Stimulated activated CD8-positive, alpha-beta memory T cell treated with anti-CD3 and anti-CD28 coated beads, Interleukin-7, amount 100 ng/mL, for 48 hours (primary cell): Measurements from ENCODE around the gene NEK11.
"Not testable (repeated sequence)": the region's sequence is repeated elsewhere in the genome, so short reads cannot be mapped to it uniquely, and the experiment has no call there.

ENCODE experiments used
- DNase-seq, 2 donors: peaks; one replicate each; pipeline ENCODE4 v3.0.0-alpha.2; 2020; ENCODE audit warnings: low read depth in 1 of 2; ENCODE audit errors: extremely low read depth in 1 of 2

NEK11 gene

GRCh38 chr3:131038326-131038725, 11.6 kb downstream of the NEK11 start:
- no peak for DNase-seq

- not testable (repeated sequence) for DNase-seq
Observed at GRCh38 chr3:131042271-131042985, 15.8 kb downstream of the NEK11 start.

GRCh38 chr3:131047582-131047981, 20.9 kb downstream of the NEK11 start:
- DNase-seq, result no peak

GRCh38 chr3:131048030-131048429, 21.4 kb downstream of the NEK11 start:
- DNase-seq, result no peak

GRCh38 chr3:131050001-131050400, 23.3 kb downstream of the NEK11 start:
- no peak for DNase-seq

- DNase-seq, result no peak
Observed at GRCh38 chr3:131053043-131053859, 26.6 kb downstream of the NEK11 start.

GRCh38 chr3:131067983-131068382, 41.3 kb downstream of the NEK11 start:
- DNase-seq, result no peak

GRCh38 chr3:131072099-131072559, 45.5 kb downstream of the NEK11 start:
- DNase-seq, result no peak

GRCh38 chr3:131072845-131073244, 46.2 kb downstream of the NEK11 start:
- DNase-seq, result no peak

- no peak for DNase-seq
Observed at GRCh38 chr3:131075632-131076328, 49.1 kb downstream of the NEK11 start.

GRCh38 chr3:131077904-131078303, 51.2 kb downstream of the NEK11 start:
- DNase-seq, result no peak

- no peak for DNase-seq
Observed at GRCh38 chr3:131079086-131079485, 52.4 kb downstream of the NEK11 start.

- no peak for DNase-seq
Observed at GRCh38 chr3:131081224-131081623, 54.5 kb downstream of the NEK11 start.

- DNase-seq, result no peak
Observed at GRCh38 chr3:131082246-131082645, 55.6 kb downstream of the NEK11 start.

GRCh38 chr3:131082871-131083863, 56.5 kb downstream of the NEK11 start:
- DNase-seq, result no peak

- DNase-seq, result no peak
Observed at GRCh38 chr3:131091768-131092167, 65.1 kb downstream of the NEK11 start.

GRCh38 chr3:131107637-131108433, 81.2 kb downstream of the NEK11 start:
- no peak for DNase-seq

GRCh38 chr3:131109156-131109555, 82.5 kb downstream of the NEK11 start:
- DNase-seq, result no peak

- DNase-seq, result no peak
Observed at GRCh38 chr3:131110087-131110486, 83.4 kb downstream of the NEK11 start.
